OCI-LY7 (cell line): ENCODE measurements around the gene SLC30A3. TPM values are rescaled to one million over a fixed set of nuclear protein-coding genes. Genes with fewer than 3 reads are reported as not detected.

Source experiments
- BruUV-seq: library from RNA; stranded (reverse); fragments of 400-500 nt; replicated peaks from 2 replicates; lab custom pipeline; 2021; lab: Mats Ljungman, UMichigan
- CTCF ChIA-PET: fragments of 300-600 bp; sonication (Branson Sonifier 250); formaldehyde crosslinking; loops from one replicate; lab custom pipeline; 2022; ENCODE audit warnings: antibody characterized with exemption; ENCODE audit not compliant: unreplicated experiment; lab: Charles Lee
- POLR2A ChIA-PET: fragments of 300-600 bp; sonication (Branson Sonifier 250); formaldehyde crosslinking; loops from one replicate; lab custom pipeline; 2022; ENCODE audit warnings: antibody characterized with exemption; lab: Charles Lee
- DNase-seq: peaks from one replicate; pipeline ENCODE4 v3.0.0-alpha.2; 2015; ENCODE audit warnings: low spot score
- H2AFZ ChIP-seq: fragments of 200-600 bp; sonication (generic), shearing (Covaris generic); 2 replicates; pipeline ENCODE4 v1.6.1; 2014; ENCODE audit warnings: mild to moderate bottlenecking, antibody characterized with exemption, low read length, moderate library complexity
- H3K27ac ChIP-seq: fragments of 200-600 bp; sonication (generic); 2 replicates; pipeline ENCODE4 v1.5.1; 2014; ENCODE audit warnings: mixed run types, low read depth, mild to moderate bottlenecking, moderate library complexity, low read length, inconsistent platforms; ENCODE audit not compliant: poor library complexity, severe bottlenecking
- H3K36me3 ChIP-seq: fragments of 200-600 bp; sonication (generic); 2 replicates; pipeline ENCODE4 v1.6.1; 2014; ENCODE audit warnings: mild to moderate bottlenecking, antibody characterized with exemption, low read length, moderate library complexity, mixed read lengths; ENCODE audit not compliant: insufficient read depth
- H3K4me1 ChIP-seq: fragments of 200-600 bp; sonication (generic); 2 replicates; pipeline ENCODE4 v1.5.1; 2014; ENCODE audit warnings: mild to moderate bottlenecking, low read length; ENCODE audit not compliant: insufficient read depth, poor library complexity, severe bottlenecking
- H3K4me2 ChIP-seq: fragments of 200-600 bp; sonication (generic); 2 replicates; pipeline ENCODE4 v1.6.1; 2014; ENCODE audit warnings: mild to moderate bottlenecking, low read length
- H3K4me3 ChIP-seq: fragments of 200-600 bp; sonication (generic); 2 replicates; pipeline ENCODE4 v1.5.1; 2014; ENCODE audit warnings: mild to moderate bottlenecking, low read depth, low read length; ENCODE audit not compliant: poor library complexity, severe bottlenecking
- H3K79me2 ChIP-seq: fragments of 200-600 bp; sonication (generic); 2 replicates; pipeline ENCODE4 v1.6.1; 2016; ENCODE audit warnings: low read depth, mild to moderate bottlenecking, low read length, moderate library complexity, mixed read lengths; ENCODE audit not compliant: insufficient read depth
- H3K9me2 ChIP-seq: fragments of 200-600 bp; sonication (generic); 2 replicates; pipeline ENCODE4 v1.6.1; 2016; ENCODE audit warnings: mild to moderate bottlenecking, low read length, mixed read lengths; ENCODE audit not compliant: insufficient read depth
- H3K9me3 ChIP-seq: fragments of 200-600 bp; sonication (generic); 2 replicates; pipeline ENCODE4 v1.6.1; 2014; ENCODE audit warnings: mild to moderate bottlenecking, mixed run types, low read length, mixed read lengths
- H4K20me1 ChIP-seq: fragments of 200-600 bp; sonication (generic); 2 replicates; pipeline ENCODE4 v1.6.1; 2014; ENCODE audit warnings: mild to moderate bottlenecking, antibody characterized with exemption, low read length, moderate library complexity, mixed read lengths; ENCODE audit not compliant: insufficient read depth
- EZH2phosphoT487 ChIP-seq: fragments of 200-600 bp; sonication (generic); IDR thresholded peaks from 2 replicates; pipeline ENCODE4 v1.6.1; 2018; ENCODE audit warnings: low read depth, borderline replicate concordance, mild to moderate bottlenecking, mixed run types, antibody characterized with exemption, low read length, moderate library complexity, mixed read lengths
- intact Hi-C: fragments of 100-400 bp; cut with micrococcal nuclease; formaldehyde crosslinking; loops from one replicate; pipeline ENCODE4 v1.10.0; 2022; ENCODE audit not compliant: unreplicated experiment
- total RNA-seq, 2 experiments: library from RNA; depleted of rRNA in 1 of 2; stranded (reverse); fragments of >200 nt in 1 of 2; shearing (Covaris generic) in 1 of 2; gene quantifications; 2 replicates each; pipeline ENCODE4 v1.2.3, GENCODE V29; 2014 to 2022
- TF ChIP-seq, protein P1 (sequence below): fragments of 200-600 bp; sonication (generic); conservative IDR thresholded peaks from 2 replicates; pipeline ENCODE4 v1.5.1; 2014; ENCODE audit warnings: mild to moderate bottlenecking, antibody characterized with exemption, low read length, moderate library complexity, mixed read lengths

Gene SLC30A3
- total RNA-seq, 2 experiments from 2014 or later = 23.3 to 71.6 TPM

DNA sequence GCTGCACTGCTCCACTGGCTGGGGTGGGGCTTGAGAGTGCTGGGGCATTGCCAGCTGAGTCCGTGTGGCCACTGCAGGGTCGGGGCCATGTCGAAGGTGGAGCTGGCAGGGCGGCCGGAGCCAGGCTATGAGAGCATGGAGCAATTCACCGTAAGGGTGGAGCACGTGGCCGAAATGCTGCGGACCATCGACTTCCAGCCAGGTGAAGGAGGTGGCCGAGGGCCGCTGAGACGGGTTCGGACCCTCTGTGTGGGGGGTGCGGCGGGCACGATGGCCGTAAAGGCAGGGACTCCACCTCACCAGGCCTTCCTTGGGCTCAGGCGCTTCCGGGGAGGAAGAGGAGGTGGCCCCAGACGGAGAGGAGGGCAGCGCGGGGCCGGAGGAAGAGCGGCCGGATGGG, 43.3 kb upstream of the SLC30A3 start:
- TF ChIP-seq EZH2phosphoT487 = no peak
- TF ChIP-seq, protein P1, sequence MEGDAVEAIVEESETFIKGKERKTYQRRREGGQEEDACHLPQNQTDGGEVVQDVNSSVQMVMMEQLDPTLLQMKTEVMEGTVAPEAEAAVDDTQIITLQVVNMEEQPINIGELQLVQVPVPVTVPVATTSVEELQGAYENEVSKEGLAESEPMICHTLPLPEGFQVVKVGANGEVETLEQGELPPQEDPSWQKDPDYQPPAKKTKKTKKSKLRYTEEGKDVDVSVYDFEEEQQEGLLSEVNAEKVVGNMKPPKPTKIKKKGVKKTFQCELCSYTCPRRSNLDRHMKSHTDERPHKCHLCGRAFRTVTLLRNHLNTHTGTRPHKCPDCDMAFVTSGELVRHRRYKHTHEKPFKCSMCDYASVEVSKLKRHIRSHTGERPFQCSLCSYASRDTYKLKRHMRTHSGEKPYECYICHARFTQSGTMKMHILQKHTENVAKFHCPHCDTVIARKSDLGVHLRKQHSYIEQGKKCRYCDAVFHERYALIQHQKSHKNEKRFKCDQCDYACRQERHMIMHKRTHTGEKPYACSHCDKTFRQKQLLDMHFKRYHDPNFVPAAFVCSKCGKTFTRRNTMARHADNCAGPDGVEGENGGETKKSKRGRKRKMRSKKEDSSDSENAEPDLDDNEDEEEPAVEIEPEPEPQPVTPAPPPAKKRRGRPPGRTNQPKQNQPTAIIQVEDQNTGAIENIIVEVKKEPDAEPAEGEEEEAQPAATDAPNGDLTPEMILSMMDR = no peak
- peaks cover 6% of the 10 kb centered on the region; the same call in 1 of the 2 replicates for H3K36me3 ChIP-seq
- H4K20me1 ChIP-seq = no peaks in the 10 kb centered on the region
- intact Hi-C loops = no loop called here
- H3K4me1 ChIP-seq = peaks cover 14% of the 10 kb centered on the region
- no peak overlapping the region for H2AFZ ChIP-seq
- H3K79me2 ChIP-seq = no peaks in the 10 kb centered on the region
- no peak overlapping the region for H3K4me2 ChIP-seq
- no TSS peak for BruUV-seq
- DNase-seq = no peak
- H3K9me2 ChIP-seq = no peaks in the 10 kb centered on the region
- no peak overlapping the region for H3K27ac ChIP-seq
- ChIA-PET CTCF (no interaction called here), POLR2A (no interaction called here)
- no peak overlapping the region for H3K4me3 ChIP-seq
- H3K9me3 ChIP-seq = no peaks in the 10 kb centered on the region

DNA sequence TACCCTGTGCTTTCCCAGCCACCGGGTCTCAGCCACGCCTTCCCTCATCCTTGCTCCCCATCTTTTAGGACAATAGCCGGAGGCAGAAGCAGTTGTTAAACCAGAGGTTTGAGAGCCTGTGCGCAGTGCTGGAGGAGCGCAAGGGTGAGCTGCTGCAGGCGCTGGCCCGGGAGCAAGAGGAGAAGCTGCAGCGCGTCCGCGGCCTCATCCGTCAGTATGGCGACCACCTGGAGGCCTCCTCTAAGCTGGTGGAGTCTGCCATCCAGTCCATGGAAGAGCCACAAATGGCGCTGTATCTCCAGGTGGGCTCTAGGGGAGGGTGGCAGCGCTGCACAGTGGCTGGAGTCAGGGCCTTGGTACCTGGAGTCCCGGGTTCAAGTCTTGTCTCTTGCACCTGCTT, 42.7 kb upstream of the SLC30A3 start:
- H3K4me3 ChIP-seq = no peak overlapping the region
- no TSS peak for BruUV-seq
- ChIA-PET POLR2A (interaction anchor here (0.8 kb wide), 1 partner anchor 18 kb away, joined by 4 read pairs; no protein-coding TSS in a partner anchor), CTCF (no interaction called here)
- H3K27ac ChIP-seq = no peak overlapping the region
- H3K79me2 ChIP-seq = no peaks in the 10 kb centered on the region
- H2AFZ ChIP-seq = no peak overlapping the region
- no peaks in the 10 kb centered on the region for H4K20me1 ChIP-seq
- intact Hi-C loops = no loop called here
- H3K4me1 ChIP-seq = peaks cover 14% of the 10 kb centered on the region
- no peaks in the 10 kb centered on the region for H3K9me3 ChIP-seq
- no peak for TF ChIP-seq EZH2phosphoT487
- no peak overlapping the region for H3K4me2 ChIP-seq
- H3K9me2 ChIP-seq = no peaks in the 10 kb centered on the region
- peaks cover 6% of the 10 kb centered on the region; the same call in 1 of the 2 replicates for H3K36me3 ChIP-seq
- no peak for DNase-seq

DNA sequence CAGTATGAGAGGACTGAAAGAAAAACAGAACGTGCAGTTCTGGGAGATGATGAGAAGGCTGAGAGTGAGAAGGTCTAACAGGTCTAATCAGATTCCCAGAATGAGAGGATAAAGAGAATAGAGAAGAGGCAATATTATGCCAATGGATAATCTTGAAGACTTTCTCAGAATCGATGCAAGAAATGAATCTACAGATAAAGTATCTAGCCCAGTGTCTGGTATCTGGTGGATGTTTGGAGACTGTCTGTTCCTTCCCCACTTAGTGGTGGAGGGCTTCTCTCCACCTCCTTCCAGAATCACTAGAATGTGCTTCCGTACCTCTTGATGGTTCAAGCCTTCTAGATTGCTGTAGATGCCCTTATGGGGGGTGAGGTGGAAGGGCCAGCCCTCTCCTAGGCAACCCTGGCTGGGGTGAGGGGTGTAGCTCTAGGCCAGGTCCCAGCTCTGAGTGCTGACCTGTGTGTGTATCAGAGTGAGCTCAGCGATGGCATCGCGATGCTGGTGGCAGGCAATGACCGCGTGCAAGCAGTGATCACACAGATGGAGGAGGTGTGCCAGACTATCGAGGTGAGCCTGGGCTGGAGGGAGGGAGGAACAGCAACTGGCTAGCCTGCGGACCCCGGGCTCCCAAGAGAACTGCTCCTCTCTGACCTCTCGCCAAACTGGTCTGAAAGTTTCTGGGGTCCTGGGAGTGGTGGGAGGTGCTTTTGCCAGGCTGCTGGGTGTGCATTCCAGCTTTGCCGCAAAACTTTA, 41.8 kb upstream of the SLC30A3 start:
- no peaks in the 10 kb centered on the region for H4K20me1 ChIP-seq
- no peak for DNase-seq
- no peaks in the 10 kb centered on the region for H3K79me2 ChIP-seq
- intact Hi-C loops = loop anchor here (5.0 kb wide), 1 partner anchor 192 kb away; no protein-coding TSS in a partner anchor
- no TSS peak for BruUV-seq
- peaks cover 14% of the 10 kb centered on the region for H3K4me1 ChIP-seq
- ChIA-PET POLR2A (interaction anchor here (0.8 kb wide), 1 partner anchor 19 kb away, joined by 4 read pairs; no protein-coding TSS in a partner anchor), CTCF (no interaction called here)
- H3K27ac ChIP-seq = no peak overlapping the region
- H3K9me3 ChIP-seq = no peaks in the 10 kb centered on the region
- TF ChIP-seq EZH2phosphoT487 = no peak
- TF ChIP-seq, protein P1 = no peak
- H3K36me3 ChIP-seq = peaks cover 4% of the 10 kb centered on the region; the same call in 1 of the 2 replicates
- no peaks in the 10 kb centered on the region for H3K9me2 ChIP-seq
- no peak overlapping the region for H2AFZ ChIP-seq
- H3K4me2 ChIP-seq = no peak overlapping the region
- H3K4me3 ChIP-seq = no peak overlapping the region
